ENCODE results near the gene MFNG.
A peak's percentile ranks its signal among the peaks of the same experiment; 100 is the strongest.

Gene MFNG

DNA sequence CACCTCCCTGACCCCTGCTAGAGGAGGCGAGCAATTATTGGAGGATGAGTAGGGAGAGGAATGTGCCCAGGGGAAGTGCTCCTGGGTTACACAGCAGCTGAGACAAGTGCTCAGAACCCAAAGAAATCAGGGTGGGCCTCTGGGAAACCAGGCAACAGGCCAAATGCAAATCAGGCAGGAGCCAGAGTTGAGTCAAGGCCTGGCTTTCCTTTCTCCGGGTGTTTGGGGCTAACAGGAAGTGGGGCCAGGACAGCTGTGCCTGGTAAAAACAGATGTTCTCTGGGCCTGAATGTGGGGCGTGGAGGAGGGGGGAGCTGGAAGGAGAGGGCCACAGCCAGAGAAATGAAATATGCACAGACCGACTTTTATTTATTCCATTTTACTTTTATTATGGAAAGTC lies 22.0 kb downstream of the MFNG start:
- Mint-ChIP-seq H3K4me1 (peaks cover 18% of the 10 kb centered on the region), H3K36me3 (peaks cover 23% of the 10 kb centered on the region), H3K27ac (no peak overlapping the region), H3K4me3 (no peak overlapping the region), H3K27me3 (no peaks in the 10 kb centered on the region), H3K9me3 (no peaks in the 10 kb centered on the region)
- DNase-seq (ENCODE audit: low spot score in 2 of 2): no peak
- no peak for ATAC-seq (ENCODE audit: low read depth)

DNA sequence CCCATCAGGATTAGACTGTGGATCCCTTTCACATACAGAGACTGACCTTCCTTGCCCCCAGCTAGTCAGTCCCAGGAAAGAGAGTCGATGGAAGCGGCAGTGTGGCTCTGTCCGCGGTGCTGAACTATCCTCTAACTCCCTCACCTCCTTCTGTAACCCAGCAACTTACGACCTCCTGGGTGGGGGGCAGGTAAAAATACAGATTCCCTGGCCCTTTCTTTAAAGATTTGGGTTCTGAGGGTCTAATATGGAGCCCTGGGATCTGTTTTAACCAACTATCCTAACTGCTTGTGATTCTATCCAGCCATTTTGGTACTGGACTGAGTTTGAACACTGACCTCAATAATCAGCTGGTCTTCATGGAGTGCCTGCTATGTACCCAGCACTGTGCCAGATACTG lies 23.2 kb downstream of the MFNG start:
- Mint-ChIP-seq H3K9me3 (no peaks in the 10 kb centered on the region), H3K4me3 (no peak overlapping the region), H3K36me3 (peaks cover 19% of the 10 kb centered on the region), H3K4me1 (peaks cover 15% of the 10 kb centered on the region), H3K27me3 (no peaks in the 10 kb centered on the region), H3K27ac (no peak overlapping the region)
- no peak for ATAC-seq (ENCODE audit: low read depth)
- no peak for DNase-seq (ENCODE audit: low spot score in 2 of 2)

DNA sequence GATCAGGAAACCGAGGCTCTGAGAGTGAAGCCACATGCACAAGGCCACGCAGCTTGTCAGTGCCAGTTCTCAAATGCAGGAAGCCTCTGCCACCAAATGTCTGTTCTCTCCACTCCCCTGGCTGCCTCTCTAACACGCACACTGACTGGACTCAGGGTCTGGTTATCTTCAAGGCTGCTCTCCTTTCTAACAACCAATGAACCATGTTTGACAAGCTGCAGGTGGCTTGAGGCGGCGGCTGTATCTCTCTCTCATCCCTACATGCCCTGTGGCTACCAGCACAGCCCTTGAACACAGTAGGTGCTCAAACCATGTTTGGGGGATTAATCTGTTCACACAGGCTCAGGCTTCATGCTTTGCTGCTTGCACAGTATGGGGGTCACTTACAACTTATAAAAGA lies 23.7 kb downstream of the MFNG start:
- H3K9me3 Mint-ChIP-seq: no peaks in the 10 kb centered on the region
- H3K27me3 Mint-ChIP-seq: no peaks in the 10 kb centered on the region
- peaks cover 19% of the 10 kb centered on the region for H3K36me3 Mint-ChIP-seq
- DNase-seq (ENCODE audit: low spot score in 2 of 2) (no peak), ATAC-seq (ENCODE audit: low read depth) (no peak)
- H3K4me1 Mint-ChIP-seq: peaks cover 15% of the 10 kb centered on the region
- H3K27ac Mint-ChIP-seq: no peak overlapping the region
- H3K4me3 Mint-ChIP-seq: no peak overlapping the region

DNA sequence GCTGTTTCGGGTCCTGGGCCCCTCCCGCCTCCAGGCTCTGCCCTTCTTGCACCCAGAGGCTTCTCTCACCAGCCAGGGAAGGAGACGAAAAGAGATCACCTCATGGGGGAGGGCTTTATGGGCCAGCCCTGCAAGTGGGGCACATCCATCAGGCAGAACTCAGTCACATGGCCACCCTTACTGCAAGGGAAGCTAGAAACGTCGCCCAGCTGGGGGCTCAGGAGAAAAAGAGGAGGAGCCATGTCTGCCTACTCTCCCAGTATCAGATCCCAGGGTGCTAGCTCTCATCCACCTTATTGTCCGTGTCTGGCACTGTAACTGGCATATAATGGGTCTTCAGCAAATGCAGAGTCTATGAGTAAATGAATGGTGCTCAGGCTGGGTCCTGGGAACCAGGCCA lies 24.2 kb downstream of the MFNG start:
- Mint-ChIP-seq H3K27ac (no peak overlapping the region), H3K36me3 (peaks cover 19% of the 10 kb centered on the region), H3K4me3 (no peak overlapping the region), H3K4me1 (peaks cover 15% of the 10 kb centered on the region), H3K27me3 (no peaks in the 10 kb centered on the region), H3K9me3 (no peaks in the 10 kb centered on the region)
- DNase-seq (ENCODE audit: low spot score in 2 of 2) (no peak), ATAC-seq (ENCODE audit: low read depth) (no peak)

DNA sequence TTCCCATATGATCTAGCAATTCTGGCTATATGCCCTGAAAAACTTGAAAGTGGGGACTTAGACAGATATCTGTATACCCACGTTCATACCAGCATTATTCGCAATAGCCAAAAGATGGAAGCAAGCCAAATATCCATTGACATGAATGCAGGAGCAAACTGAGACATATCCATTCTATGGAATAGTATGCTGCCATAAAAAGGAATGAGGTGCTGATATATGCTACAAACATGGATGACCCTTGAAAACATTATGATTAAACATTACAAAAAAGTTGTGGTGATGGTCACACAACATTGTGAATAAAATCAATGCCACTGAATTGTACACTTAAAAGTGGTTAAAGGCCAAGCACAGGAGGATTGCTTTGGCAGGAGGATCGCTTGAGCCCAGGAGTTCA lies 25.5 kb downstream of the MFNG start:
- Mint-ChIP-seq H3K4me1 (peaks cover 13% of the 10 kb centered on the region), H3K27ac (no peak overlapping the region), H3K27me3 (no peaks in the 10 kb centered on the region), H3K4me3 (no peak overlapping the region), H3K9me3 (no peaks in the 10 kb centered on the region), H3K36me3 (peaks cover 17% of the 10 kb centered on the region)
- ATAC-seq (ENCODE audit: low read depth) (no peak), DNase-seq (ENCODE audit: low spot score in 2 of 2) (no peak)

DNA sequence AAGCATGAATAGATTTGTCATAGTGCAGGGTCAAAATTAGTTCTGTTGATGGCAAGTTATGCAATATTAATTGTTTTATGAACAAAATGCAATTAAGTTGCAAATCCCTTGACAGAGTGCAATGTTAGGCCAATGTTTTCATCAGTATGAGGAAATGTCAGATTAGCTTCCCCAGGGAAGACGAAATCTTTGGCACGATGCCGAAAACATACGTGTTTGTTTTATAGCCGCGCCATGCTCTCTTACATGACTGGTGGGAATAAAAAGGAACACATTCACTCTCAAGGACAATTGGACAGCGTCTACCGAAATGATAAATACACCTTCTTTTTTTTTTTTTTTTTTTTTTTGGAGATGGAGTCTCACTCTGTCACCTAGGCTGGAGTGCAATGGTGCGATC lies 27.0 kb downstream of the MFNG start:
- DNase-seq (ENCODE audit: low spot score in 2 of 2): no peak
- Mint-ChIP-seq H3K9me3 (no peaks in the 10 kb centered on the region), H3K36me3 (peaks cover 13% of the 10 kb centered on the region), H3K27me3 (no peaks in the 10 kb centered on the region), H3K27ac (no peak overlapping the region), H3K4me1 (peaks cover 3% of the 10 kb centered on the region), H3K4me3 (no peak overlapping the region)
- ATAC-seq (ENCODE audit: low read depth): no peak

DNA sequence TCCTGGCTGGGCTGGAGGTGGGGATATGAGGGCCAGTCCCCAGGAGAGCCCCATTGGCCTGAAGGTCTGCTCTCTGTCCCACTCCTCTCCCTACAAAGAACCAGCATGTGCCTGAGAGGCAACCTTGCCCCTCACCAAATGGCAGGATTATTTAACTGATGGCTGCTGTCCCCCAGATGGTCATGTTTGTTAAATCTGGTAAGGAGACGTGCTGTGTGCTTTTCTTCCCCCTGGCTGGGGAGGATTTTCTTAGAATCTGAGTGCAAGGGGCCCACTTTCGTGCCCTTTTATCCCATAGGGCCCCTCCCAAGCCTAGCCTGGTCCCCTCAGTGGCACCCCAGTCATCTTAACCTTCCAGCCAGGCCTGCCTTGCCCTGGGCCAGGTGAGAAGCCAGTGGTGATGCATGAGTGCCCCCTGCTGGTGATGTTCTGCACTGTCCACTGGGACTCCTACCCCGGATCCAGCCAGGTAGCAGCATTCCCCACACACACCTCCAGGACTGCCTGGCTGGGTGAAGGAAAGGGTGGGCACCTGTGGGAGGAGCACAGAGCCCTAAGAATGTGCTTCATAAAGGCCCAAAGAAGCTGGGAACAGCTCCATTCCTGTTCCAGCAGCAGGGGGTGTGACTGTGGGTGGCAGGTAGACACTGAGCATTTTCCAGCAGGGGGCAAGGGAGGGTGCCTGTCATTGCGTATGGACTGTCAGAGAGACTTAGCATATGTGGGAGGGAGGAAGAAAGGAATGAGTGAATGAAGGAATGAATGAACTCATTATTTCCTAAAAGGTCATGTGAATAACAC lies 28.9 kb downstream of the MFNG start:
- H3K9me3 Mint-ChIP-seq: no peaks in the 10 kb centered on the region
- H3K36me3 Mint-ChIP-seq: peaks cover 13% of the 10 kb centered on the region
- no peaks in the 10 kb centered on the region for H3K4me1 Mint-ChIP-seq
- peak; percentile 99 for ATAC-seq (ENCODE audit: low read depth)
- no peaks in the 10 kb centered on the region for H3K27me3 Mint-ChIP-seq
- no peak overlapping the region for H3K4me3 Mint-ChIP-seq
- no peak overlapping the region for H3K27ac Mint-ChIP-seq
- peak; percentile 84 to 91 for DNase-seq (ENCODE audit: low spot score in 2 of 2)

DNA sequence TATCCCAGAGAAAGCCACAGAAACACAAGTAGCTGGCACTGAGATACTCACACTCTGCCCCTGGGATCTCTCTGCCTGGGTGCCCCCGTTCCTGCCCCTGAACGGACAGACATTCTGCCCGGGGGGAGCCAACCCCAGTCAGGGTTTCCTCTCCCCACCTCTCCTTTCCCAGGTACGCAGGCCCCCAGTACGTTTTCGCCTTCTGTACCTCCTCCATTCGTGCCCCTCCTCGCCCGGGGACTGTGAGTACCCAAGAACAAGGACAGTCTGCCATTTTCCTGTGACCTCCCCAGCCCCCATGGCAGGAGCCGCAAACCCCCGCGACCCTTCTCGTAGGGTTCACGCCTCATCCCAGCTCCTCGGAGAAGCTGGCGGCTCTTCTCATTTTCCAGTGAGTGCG lies 29.8 kb downstream of the MFNG start:
- Mint-ChIP-seq H3K9me3 (no peaks in the 10 kb centered on the region), H3K27me3 (no peaks in the 10 kb centered on the region), H3K4me1 (peaks cover 4% of the 10 kb centered on the region), H3K4me3 (no peak overlapping the region), H3K27ac (no peak overlapping the region), H3K36me3 (peaks cover 15% of the 10 kb centered on the region)
- DNase-seq (ENCODE audit: low spot score in 2 of 2) (no peak), ATAC-seq (ENCODE audit: low read depth) (no peak)

DNA sequence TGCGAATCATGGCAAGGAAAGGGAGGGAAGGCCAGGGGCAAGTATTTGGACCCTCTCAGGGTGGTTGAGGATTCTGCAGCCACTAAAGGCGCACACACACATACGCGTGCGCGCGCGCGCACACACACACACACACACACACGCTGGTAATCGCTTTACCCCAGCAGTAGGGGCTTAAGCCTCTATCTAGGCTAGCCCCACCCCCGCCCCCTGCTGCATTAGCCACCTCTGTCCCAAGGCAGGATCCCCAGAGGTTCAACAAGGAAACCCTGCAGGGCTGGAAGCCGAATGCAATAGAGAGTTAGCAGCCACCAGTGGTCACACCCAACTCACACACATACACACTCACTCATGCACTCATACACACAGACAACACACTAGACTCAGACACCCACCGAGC lies 30.3 kb downstream of the MFNG start:
- no peaks in the 10 kb centered on the region for H3K9me3 Mint-ChIP-seq
- H3K36me3 Mint-ChIP-seq: peaks cover 15% of the 10 kb centered on the region
- no peak overlapping the region for H3K27ac Mint-ChIP-seq
- H3K27me3 Mint-ChIP-seq: no peaks in the 10 kb centered on the region
- ATAC-seq (ENCODE audit: low read depth): no peak
- no peak overlapping the region for H3K4me3 Mint-ChIP-seq
- DNase-seq (ENCODE audit: low spot score in 2 of 2): no peak
- H3K4me1 Mint-ChIP-seq: peaks cover 4% of the 10 kb centered on the region

DNA sequence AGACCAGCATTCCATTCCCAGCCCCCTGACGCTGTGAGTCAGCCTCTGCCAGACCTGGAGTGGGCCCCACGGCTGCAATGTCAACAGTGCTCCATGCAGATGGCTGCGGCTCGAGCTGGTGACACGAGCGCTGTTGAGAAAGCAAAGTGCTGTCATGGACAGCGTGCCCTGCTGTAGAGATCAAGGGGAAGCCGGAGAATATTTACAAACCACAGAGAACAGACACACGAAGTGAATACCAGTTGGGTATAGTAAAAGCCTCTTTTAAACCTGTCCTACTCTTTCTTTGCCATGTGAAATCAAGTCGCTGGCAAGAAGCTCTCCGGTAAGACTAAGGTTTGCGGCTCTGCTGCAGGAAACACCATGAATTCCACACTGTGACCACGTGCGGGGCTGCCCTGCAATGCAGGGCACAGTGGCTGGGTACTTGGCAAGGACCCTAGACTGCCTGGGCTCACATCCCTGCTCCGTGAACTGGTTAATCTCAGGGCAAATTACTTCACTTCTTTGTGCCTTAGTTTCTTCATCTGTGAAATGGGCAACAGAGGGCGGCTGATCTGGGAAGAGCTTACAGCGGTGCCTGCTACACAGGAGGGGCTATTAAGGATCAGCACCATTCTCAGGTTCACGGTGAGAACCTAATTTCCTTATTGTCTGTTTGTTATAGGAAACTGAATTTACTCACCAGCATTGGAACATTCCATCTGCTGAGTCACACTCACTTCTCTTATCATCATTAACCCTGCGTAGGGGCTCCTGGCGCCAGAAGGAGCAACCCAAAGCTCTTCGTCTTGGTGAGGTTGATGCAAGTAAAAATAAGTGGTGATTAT lies 31.1 kb downstream of the MFNG start:
- H3K9me3 Mint-ChIP-seq: no peaks in the 10 kb centered on the region
- no peaks in the 10 kb centered on the region for H3K27me3 Mint-ChIP-seq
- DNase-seq (ENCODE audit: low spot score in 2 of 2) (no peak), ATAC-seq (ENCODE audit: low read depth) (no peak)
- H3K27ac Mint-ChIP-seq: no peak overlapping the region
- peaks cover 9% of the 10 kb centered on the region for H3K36me3 Mint-ChIP-seq
- H3K4me1 Mint-ChIP-seq: peaks cover 4% of the 10 kb centered on the region
- no peak overlapping the region for H3K4me3 Mint-ChIP-seq

DNA sequence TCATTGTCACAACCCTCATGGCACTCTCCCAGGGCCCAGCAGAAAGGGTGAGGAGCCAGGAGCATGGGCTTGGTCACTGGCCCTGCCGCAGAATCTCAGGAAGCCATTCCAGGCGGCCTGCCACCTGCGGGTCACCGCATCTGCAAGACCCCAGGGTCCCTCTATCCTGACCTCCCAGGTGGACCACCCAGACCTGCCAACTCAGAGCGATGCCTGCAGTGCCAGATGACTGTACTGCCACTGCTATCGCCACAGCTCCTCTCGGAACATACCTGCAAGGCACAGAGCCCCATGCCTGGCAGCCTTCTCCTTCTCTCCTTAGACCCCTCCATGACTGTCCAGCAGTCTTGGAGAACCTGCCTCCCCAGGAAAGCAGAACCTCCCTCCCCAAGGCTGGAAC lies 32.5 kb downstream of the MFNG start:
- Mint-ChIP-seq H3K27me3 (peaks cover 2% of the 10 kb centered on the region), H3K27ac (no peak overlapping the region), H3K9me3 (no peaks in the 10 kb centered on the region), H3K4me1 (peaks cover 4% of the 10 kb centered on the region), H3K4me3 (no peak overlapping the region), H3K36me3 (peaks cover 6% of the 10 kb centered on the region)
- DNase-seq (ENCODE audit: low spot score in 2 of 2) (no peak), ATAC-seq (ENCODE audit: low read depth) (no peak)

DNA sequence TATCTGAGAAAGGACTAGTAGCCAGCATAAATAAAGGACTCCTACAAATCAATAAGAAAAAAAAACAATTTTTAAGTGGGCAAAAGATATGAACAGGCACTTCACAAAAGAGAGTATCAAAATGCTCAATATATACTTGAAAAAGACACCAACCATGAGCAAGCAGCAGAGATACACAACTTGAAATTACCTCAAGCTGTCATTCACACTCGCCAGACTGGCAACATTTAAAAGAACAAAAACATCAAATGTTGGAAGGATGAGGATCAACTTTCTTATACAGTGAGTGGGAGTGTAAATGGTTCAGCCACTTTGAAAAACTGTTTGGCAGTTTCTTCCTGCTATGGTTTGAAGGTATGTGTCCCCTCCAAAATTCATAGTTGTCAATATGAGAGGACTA lies 35.0 kb downstream of the MFNG start:
- ATAC-seq (ENCODE audit: low read depth) (no peak), DNase-seq (ENCODE audit: low spot score in 2 of 2) (no peak)
- H3K4me1 Mint-ChIP-seq: peaks cover 4% of the 10 kb centered on the region
- no peak overlapping the region for H3K27ac Mint-ChIP-seq
- no peak overlapping the region for H3K4me3 Mint-ChIP-seq
- no peaks in the 10 kb centered on the region for H3K9me3 Mint-ChIP-seq
- H3K36me3 Mint-ChIP-seq: peaks cover 6% of the 10 kb centered on the region
- H3K27me3 Mint-ChIP-seq: peaks cover 3% of the 10 kb centered on the region

DNA sequence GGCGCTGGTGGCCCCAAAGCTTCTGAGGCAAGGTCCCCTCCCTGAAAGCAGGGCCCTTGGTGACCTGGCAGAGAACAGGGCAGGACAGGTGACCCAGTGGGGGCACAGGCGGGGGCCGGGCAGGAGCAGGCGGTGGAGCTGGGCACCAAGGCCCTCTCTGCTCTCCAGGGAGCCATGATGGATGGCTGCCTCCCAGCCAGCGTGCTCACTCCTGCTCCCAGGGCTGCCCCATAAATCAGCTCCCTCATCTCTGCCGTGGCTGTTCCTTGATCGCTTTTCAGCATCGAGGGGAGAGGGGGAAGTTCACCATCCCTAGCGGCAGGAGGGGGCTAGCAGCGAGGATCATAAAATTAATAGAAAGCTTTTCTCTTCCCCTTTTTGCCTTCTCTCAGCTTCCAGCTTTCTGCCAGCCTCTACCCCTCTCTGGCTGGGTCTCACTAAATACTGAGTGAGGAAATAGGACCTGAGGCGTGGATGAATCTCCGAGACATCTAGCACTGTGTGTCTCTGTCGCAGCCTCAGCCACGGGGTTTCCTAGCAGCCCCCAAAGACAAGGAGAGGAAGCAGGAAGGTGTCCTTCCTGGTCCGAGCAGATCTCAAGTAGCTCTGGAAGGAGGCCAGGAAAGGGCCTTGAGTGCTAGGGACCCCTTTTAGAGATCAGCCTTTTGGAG lies 36.7 kb downstream of the MFNG start:
- Mint-ChIP-seq H3K9me3 (no peaks in the 10 kb centered on the region), H3K4me1 (peaks cover 4% of the 10 kb centered on the region), H3K27me3 (peaks cover 3% of the 10 kb centered on the region), H3K36me3 (peaks cover 7% of the 10 kb centered on the region), H3K4me3 (no peak overlapping the region), H3K27ac (no peak overlapping the region)
- ATAC-seq (ENCODE audit: low read depth) (no peak), DNase-seq (ENCODE audit: low spot score in 2 of 2) (no peak)

DNA sequence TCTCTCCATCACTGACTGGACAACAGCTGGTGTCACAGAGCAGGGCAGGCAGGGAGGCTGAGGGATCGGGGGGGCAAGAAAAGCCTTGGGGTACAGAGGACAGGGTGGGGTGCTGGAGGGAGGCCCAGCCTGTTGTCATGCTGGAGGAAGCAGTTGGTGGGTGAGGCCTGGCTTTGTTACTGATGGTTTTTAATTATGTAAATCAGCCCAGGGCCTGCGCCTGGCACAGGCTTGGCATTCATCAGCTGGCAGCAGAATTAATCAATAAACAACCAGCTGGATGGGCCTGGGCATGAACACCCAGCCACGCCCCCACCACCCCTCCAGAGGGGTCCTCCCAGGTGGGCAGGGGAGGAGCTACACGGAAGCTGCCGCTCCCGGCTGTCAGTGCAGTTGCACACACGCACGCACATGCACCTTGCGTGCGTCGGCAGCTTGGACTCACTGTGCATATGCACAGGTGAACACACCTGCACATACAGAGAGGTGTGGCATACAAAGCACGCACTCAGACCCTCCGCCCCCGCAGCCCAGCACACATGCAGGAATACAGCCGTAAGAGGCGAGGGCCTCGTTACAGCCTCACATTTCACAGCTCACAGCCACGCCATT lies 37.6 kb downstream of the MFNG start:
- no peak overlapping the region for H3K4me3 Mint-ChIP-seq
- H3K36me3 Mint-ChIP-seq: peaks cover 7% of the 10 kb centered on the region
- ATAC-seq (ENCODE audit: low read depth) (no peak), DNase-seq (ENCODE audit: low spot score in 2 of 2) (no peak)
- peaks cover 3% of the 10 kb centered on the region for H3K27me3 Mint-ChIP-seq
- H3K9me3 Mint-ChIP-seq: no peaks in the 10 kb centered on the region
- H3K4me1 Mint-ChIP-seq: peaks cover 4% of the 10 kb centered on the region
- H3K27ac Mint-ChIP-seq: no peak overlapping the region
